ENCODE results near the gene FAM120B.
A peak's percentile ranks its signal among the peaks of the same experiment; 100 is the strongest.
"Not testable (repeated sequence)": the region's sequence is repeated elsewhere in the genome, so short reads cannot be mapped to it uniquely, and the experiment has no call there.

The FAM120B gene

DNA sequence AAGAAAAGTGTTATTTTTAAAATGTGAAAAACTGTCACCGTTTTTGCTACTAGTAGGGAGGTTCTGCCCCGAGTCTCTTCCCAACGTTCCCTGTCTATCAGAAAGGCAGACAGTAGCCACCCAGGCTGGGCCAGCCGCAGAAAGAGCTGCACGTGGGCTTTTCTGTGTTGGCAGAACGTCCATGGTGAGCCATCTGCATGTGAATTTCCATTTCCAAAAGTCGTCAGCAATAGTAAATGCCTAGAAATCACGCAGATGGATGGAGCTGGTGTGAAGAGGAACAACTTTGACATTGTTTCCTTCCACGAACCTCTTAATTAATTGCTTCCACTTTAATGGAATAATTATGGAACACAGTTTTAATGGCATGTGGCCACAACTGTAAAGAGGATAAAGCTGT, 97.5 kb downstream of the FAM120B start:
- H3K4me1 ChIP-seq (ENCODE audit: control insufficient read depth, insufficient read depth, low read length), result peaks cover 23% of the 10 kb centered on the region
- no peak overlapping the region for H3K9ac ChIP-seq (ENCODE audit: low read length)
- H3K36me3 ChIP-seq (ENCODE audit: control insufficient read depth, insufficient read depth, low read length, severe bottlenecking), result peaks cover 44% of the 10 kb centered on the region
- H3K27me3 ChIP-seq (replicated peaks; ENCODE audit: control insufficient read depth, insufficient read depth, low read length), result no peaks in the 10 kb centered on the region
- H3K9me3 ChIP-seq (ENCODE audit: control insufficient read depth, low read length), result no peaks in the 10 kb centered on the region
- no peak for DNase-seq (ENCODE audit: low read depth)
- H3K4me3 ChIP-seq (ENCODE audit: low read length), result no peak overlapping the region

DNA sequence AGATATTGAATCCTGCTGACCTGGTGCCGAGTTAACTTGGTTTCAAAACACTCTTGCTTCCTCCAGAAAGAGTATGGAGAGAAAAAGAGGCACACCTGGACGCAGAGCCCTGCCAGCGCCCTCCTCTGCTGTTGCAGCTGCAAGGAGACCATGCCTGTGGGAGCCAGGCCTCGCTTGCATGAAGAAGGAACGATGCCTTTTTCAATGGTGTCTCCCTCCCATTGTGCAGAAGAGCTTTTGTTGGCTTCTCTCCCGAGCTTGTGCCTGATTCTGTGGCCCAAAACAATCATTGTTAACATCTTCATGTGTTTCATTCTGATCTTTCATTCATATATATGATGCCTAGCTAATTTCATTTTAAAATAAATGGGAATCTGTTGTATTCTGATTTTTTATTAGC, 98.1 kb downstream of the FAM120B start:
- Histone ChIP-seq H3K4me3 (ENCODE audit: low read length) (no peak overlapping the region), H3K4me1 (ENCODE audit: control insufficient read depth, insufficient read depth, low read length) (peaks cover 23% of the 10 kb centered on the region), H3K9me3 (ENCODE audit: control insufficient read depth, low read length) (no peaks in the 10 kb centered on the region), H3K9ac (ENCODE audit: low read length) (no peak overlapping the region), H3K27me3 (replicated peaks; ENCODE audit: control insufficient read depth, insufficient read depth, low read length) (no peaks in the 10 kb centered on the region), H3K36me3 (ENCODE audit: control insufficient read depth, insufficient read depth, low read length, severe bottlenecking) (peaks cover 44% of the 10 kb centered on the region)
- DNase-seq (ENCODE audit: low read depth), result no peak

DNA sequence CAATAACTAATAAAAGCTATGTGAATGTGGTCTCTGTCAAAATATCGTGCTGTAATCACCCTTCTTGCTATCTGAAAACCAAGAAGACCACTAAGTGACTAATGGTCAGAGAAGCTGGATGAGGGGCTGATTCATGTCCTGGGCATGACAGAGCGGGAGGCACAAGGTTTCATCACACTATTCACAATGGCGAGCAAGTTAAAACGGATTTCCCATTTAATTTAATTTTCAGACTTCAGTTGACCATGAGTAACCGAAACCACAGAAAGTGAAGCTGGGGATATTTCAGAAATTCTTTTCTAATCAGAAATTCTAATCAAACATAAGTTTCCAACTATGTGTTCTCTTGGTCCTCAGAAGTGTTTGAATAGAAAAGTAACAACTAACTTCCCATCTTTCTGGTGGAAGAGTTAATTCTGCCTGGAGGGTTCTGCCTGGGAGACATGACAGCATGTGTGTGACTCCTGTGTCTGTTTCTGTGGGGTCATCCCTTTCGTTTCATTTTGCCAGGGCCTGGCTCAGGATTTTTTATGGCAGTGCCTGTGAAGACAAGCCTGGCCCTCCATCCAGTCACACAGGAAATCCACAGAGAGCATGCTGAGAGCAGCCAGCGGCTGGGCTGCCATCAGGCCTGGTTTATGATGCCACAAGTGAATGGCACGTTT, 98.9 kb downstream of the FAM120B start:
- H3K27me3 ChIP-seq (replicated peaks; ENCODE audit: control insufficient read depth, insufficient read depth, low read length), result no peaks in the 10 kb centered on the region
- H3K9ac ChIP-seq (ENCODE audit: low read length), result peak overlapping the region; percentile 3
- H3K9me3 ChIP-seq (ENCODE audit: control insufficient read depth, low read length), result peaks cover 4% of the 10 kb centered on the region
- peaks cover 44% of the 10 kb centered on the region for H3K36me3 ChIP-seq (ENCODE audit: control insufficient read depth, insufficient read depth, low read length, severe bottlenecking)
- peaks cover 23% of the 10 kb centered on the region for H3K4me1 ChIP-seq (ENCODE audit: control insufficient read depth, insufficient read depth, low read length)
- H3K4me3 ChIP-seq (ENCODE audit: low read length), result no peak overlapping the region
- DNase-seq (ENCODE audit: low read depth), result peak; percentile 92

DNA sequence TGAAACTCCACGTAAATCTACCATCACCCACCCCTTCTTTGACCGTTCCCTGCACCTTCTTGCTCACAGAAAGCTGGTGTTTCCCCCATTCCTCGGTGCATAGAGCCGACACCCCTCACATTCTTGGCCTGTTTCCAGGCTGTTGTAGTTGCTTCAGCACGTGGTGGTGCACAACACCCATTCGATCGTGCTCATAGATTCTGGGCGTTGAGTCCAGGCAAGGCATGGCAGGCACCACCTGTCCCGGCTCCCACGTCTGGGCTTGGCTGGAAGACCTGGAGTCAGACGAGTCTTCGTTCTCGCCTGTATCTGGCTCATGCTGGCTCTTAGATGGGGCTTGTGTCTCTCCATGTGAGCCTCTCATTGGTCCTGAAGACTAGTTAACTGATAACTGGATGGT, 100.6 kb downstream of the FAM120B start:
- no peak for DNase-seq (ENCODE audit: low read depth)

DNA sequence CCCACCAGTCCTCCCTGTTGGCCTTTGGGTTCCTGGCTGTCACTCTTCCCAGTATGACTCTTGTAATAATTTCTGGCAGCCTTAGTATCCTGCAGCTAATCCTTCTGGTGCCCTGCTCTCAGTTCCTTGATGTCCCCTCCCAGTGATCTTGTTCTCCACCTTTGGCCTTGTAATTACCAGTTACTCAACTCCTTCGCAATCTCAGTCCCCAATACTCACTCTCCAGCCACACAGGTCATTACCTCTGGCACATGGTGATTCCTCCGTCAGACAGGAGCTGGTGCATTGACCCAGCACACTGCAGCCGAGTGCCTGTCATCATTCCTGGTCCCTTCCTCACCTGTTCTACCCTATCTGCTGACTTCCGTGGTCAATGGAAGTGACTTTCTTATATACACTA, 101.4 kb downstream of the FAM120B start:
- no peak for DNase-seq (ENCODE audit: low read depth)
- Histone ChIP-seq H3K27me3 (replicated peaks; ENCODE audit: control insufficient read depth, insufficient read depth, low read length) (no peaks in the 10 kb centered on the region), H3K9me3 (ENCODE audit: control insufficient read depth, low read length) (peaks cover 5% of the 10 kb centered on the region), H3K4me3 (ENCODE audit: low read length) (no peak overlapping the region), H3K9ac (ENCODE audit: low read length) (no peak overlapping the region), H3K36me3 (ENCODE audit: control insufficient read depth, insufficient read depth, low read length, severe bottlenecking) (peaks cover 28% of the 10 kb centered on the region), H3K4me1 (ENCODE audit: control insufficient read depth, insufficient read depth, low read length) (peaks cover 23% of the 10 kb centered on the region)

More for the DNA sequence above, 100.6 kb downstream of the FAM120B start:
- H3K27me3 ChIP-seq (replicated peaks; ENCODE audit: control insufficient read depth, insufficient read depth, low read length), result no peaks in the 10 kb centered on the region
- no peak overlapping the region for H3K9ac ChIP-seq (ENCODE audit: low read length)
- peaks cover 5% of the 10 kb centered on the region for H3K9me3 ChIP-seq (ENCODE audit: control insufficient read depth, low read length)
- peaks cover 23% of the 10 kb centered on the region for H3K4me1 ChIP-seq (ENCODE audit: control insufficient read depth, insufficient read depth, low read length)
- H3K4me3 ChIP-seq (ENCODE audit: low read length), result no peak overlapping the region
- H3K36me3 ChIP-seq (ENCODE audit: control insufficient read depth, insufficient read depth, low read length, severe bottlenecking), result peaks cover 30% of the 10 kb centered on the region

DNA sequence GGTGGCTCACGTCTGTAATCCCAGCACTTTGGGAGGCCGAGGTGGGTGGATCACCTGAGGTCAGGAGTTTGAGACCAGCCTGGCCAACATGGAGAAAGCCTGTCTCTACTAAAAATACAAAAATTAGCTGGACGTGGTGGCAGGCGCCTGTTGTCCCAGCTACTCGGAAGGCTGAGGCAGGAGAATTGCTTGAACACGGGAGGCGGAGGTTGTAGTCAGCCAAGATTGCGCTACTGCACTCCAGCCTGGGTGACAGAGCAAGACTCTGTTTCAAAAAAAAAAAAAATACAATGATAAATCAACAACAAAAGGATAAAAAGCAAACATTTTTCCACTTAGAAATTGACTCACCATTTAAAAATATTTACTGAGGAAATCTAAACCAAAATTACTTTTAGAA, 103.2 kb downstream of the FAM120B start:
- H3K9ac ChIP-seq (ENCODE audit: low read length); H3K27me3 ChIP-seq (replicated peaks; ENCODE audit: control insufficient read depth, insufficient read depth, low read length); DNase-seq (ENCODE audit: low read depth): not testable (repeated sequence)

DNA sequence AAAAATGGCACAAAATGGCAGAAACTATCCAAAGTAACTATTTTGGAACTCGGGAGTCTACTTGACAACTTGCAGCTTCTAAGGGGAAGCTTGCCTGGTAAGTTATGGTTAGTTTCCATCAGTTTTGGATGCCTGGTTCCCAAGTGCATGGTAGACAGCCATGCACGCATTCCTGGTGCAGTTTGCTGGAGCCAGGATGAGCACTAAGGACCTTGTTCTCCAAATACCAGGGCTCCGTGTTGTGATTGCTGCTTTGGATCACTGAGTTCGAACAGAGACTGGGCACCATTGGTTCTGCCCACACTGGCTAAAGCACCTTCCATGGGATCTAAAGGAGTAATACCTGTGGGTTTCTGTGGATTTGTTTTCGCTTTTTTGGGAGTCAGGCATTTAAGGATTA, 103.7 kb downstream of the FAM120B start:
- peaks cover 15% of the 10 kb centered on the region for H3K36me3 ChIP-seq (ENCODE audit: control insufficient read depth, insufficient read depth, low read length, severe bottlenecking)
- peaks cover 15% of the 10 kb centered on the region for H3K4me1 ChIP-seq (ENCODE audit: control insufficient read depth, insufficient read depth, low read length)
- peaks cover 11% of the 10 kb centered on the region for H3K9me3 ChIP-seq (ENCODE audit: control insufficient read depth, low read length)
- DNase-seq (ENCODE audit: low read depth), result no peak
- no peak overlapping the region for H3K9ac ChIP-seq (ENCODE audit: low read length)
- no peaks in the 10 kb centered on the region for H3K27me3 ChIP-seq (replicated peaks; ENCODE audit: control insufficient read depth, insufficient read depth, low read length)
- H3K4me3 ChIP-seq (ENCODE audit: low read length), result no peak overlapping the region

More for the DNA sequence above, 103.2 kb downstream of the FAM120B start:
- H3K4me3 ChIP-seq (ENCODE audit: low read length), result not testable (repeated sequence)
- peaks cover 20% of the 10 kb centered on the region for H3K4me1 ChIP-seq (ENCODE audit: control insufficient read depth, insufficient read depth, low read length)
- H3K36me3 ChIP-seq (ENCODE audit: control insufficient read depth, insufficient read depth, low read length, severe bottlenecking), result peaks cover 20% of the 10 kb centered on the region
- H3K9me3 ChIP-seq (ENCODE audit: control insufficient read depth, low read length), result peaks cover 11% of the 10 kb centered on the region

DNA sequence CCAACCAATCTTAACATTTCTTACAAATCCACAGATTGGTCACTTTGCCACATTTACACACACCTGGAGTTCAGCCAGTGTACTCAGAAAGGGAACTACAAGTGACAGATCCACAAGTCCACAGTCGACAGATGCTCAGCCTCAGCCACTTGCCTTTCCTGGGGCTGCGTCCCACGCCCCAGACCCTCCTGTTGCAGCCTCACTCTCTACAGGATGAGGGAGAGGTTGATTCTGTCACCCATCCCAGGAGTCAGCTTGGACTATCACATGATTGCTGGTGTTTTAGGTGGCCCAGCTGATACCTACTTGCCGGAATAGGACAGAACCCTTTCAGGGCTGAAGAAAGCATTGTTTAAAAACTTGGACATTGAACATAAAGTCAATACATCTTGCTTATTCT, 108.8 kb downstream of the FAM120B start:
- Histone ChIP-seq H3K27me3 (replicated peaks; ENCODE audit: control insufficient read depth, insufficient read depth, low read length) (peaks cover 9% of the 10 kb centered on the region), H3K9me3 (ENCODE audit: control insufficient read depth, low read length) (peaks cover 8% of the 10 kb centered on the region), H3K9ac (ENCODE audit: low read length) (no peak overlapping the region), H3K4me1 (ENCODE audit: control insufficient read depth, insufficient read depth, low read length) (no peaks in the 10 kb centered on the region), H3K4me3 (ENCODE audit: low read length) (no peak overlapping the region), H3K36me3 (ENCODE audit: control insufficient read depth, insufficient read depth, low read length, severe bottlenecking) (no peaks in the 10 kb centered on the region)
- DNase-seq (ENCODE audit: low read depth), result no peak

DNA sequence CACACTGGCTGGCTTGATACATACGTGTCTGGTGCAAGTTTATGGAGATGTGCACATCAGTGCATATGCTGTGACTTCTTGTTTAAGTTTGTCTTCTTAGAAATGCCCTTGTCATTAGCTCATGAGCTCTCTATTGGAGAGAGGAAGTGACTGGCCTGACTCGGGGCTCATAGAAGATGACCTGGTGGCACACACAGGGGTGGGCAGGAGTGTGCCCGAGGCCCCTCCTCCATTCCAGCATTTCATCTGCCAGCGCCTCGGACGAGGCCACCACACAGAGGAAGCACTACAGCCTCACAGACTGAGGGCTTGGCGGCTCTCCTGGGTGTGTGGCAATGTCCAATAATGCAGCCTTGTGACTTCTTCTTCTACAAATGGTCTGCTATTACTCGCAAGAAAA, 109.7 kb downstream of the FAM120B start:
- H3K36me3 ChIP-seq (ENCODE audit: control insufficient read depth, insufficient read depth, low read length, severe bottlenecking), result no peaks in the 10 kb centered on the region
- no peaks in the 10 kb centered on the region for H3K4me1 ChIP-seq (ENCODE audit: control insufficient read depth, insufficient read depth, low read length)
- peaks cover 15% of the 10 kb centered on the region for H3K27me3 ChIP-seq (replicated peaks; ENCODE audit: control insufficient read depth, insufficient read depth, low read length)
- no peak for DNase-seq (ENCODE audit: low read depth)
- no peak overlapping the region for H3K9ac ChIP-seq (ENCODE audit: low read length)
- no peak overlapping the region for H3K4me3 ChIP-seq (ENCODE audit: low read length)
- peaks cover 6% of the 10 kb centered on the region for H3K9me3 ChIP-seq (ENCODE audit: control insufficient read depth, low read length)

DNA sequence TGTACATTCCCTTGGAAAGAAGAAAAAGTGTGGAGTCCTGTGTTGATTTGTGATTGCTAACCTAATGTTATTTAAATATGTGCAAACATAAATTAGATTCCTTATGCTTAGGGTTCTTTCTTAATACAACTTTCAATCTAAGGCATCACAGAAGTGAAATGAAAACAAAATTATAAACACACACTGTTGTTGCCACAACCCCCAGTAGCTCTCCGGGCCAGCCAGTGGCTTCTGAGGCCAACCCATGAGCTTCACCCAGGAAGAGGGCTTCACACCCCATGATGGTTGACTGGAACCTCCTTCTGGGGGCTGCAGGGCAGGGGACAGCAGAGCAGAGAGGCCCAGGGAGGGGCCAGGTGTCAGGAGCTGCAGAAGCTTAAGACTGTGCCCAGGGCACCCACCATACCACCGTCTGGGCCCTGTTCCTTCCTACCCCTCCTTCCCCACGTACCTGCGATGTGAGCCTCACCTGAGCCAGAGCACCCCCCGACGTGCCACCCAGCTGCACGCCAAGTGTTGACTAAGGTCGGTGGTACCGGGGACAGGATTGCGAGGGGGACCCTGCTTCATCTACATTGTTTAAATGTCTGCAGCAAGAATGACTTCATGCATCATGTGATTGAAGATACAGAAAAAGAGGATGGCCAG, 110.5 kb downstream of the FAM120B start:
- H3K9me3 ChIP-seq (ENCODE audit: control insufficient read depth, low read length), result peaks cover 6% of the 10 kb centered on the region
- H3K4me3 ChIP-seq (ENCODE audit: low read length), result no peak overlapping the region
- DNase-seq (ENCODE audit: low read depth), result no peak
- no peaks in the 10 kb centered on the region for H3K36me3 ChIP-seq (ENCODE audit: control insufficient read depth, insufficient read depth, low read length, severe bottlenecking)
- H3K9ac ChIP-seq (ENCODE audit: low read length), result no peak overlapping the region
- H3K4me1 ChIP-seq (ENCODE audit: control insufficient read depth, insufficient read depth, low read length), result no peaks in the 10 kb centered on the region
- peaks cover 15% of the 10 kb centered on the region for H3K27me3 ChIP-seq (replicated peaks; ENCODE audit: control insufficient read depth, insufficient read depth, low read length)

DNA sequence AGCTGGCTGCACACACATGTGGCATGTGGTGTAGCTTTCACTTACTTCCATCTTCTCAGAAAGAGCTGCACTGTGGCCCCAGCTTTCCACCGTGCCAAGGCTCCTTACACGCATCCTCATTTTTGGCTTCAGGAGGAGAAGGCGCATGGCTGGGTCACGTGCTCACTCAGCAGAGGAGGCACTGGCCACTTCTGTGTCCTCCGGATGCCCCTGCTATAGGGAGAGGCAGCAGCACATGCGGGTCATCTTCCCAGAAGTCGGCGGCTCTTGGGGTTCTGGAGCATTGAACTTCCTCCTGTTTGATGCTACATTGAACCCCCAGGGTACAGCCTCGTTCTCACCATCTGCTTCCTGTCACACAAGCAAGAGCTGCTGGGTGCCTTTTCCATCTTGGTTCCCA, 111.3 kb downstream of the FAM120B start:
- H3K36me3 ChIP-seq (ENCODE audit: control insufficient read depth, insufficient read depth, low read length, severe bottlenecking), result no peaks in the 10 kb centered on the region
- H3K4me3 ChIP-seq (ENCODE audit: low read length), result no peak overlapping the region
- DNase-seq (ENCODE audit: low read depth), result no peak
- no peaks in the 10 kb centered on the region for H3K4me1 ChIP-seq (ENCODE audit: control insufficient read depth, insufficient read depth, low read length)
- H3K9me3 ChIP-seq (ENCODE audit: control insufficient read depth, low read length), result peaks cover 6% of the 10 kb centered on the region
- H3K27me3 ChIP-seq (replicated peaks; ENCODE audit: control insufficient read depth, insufficient read depth, low read length), result peaks cover 16% of the 10 kb centered on the region
- no peak overlapping the region for H3K9ac ChIP-seq (ENCODE audit: low read length)

Measured in adipocyte (in vitro differentiated cells).